Measurements from ENCODE around the gene ZDHHC19.
"Not testable (repeated sequence)": the region's sequence is repeated elsewhere in the genome, so short reads cannot be mapped to it uniquely, and the experiment has no call there.

Gene ZDHHC19

DNA sequence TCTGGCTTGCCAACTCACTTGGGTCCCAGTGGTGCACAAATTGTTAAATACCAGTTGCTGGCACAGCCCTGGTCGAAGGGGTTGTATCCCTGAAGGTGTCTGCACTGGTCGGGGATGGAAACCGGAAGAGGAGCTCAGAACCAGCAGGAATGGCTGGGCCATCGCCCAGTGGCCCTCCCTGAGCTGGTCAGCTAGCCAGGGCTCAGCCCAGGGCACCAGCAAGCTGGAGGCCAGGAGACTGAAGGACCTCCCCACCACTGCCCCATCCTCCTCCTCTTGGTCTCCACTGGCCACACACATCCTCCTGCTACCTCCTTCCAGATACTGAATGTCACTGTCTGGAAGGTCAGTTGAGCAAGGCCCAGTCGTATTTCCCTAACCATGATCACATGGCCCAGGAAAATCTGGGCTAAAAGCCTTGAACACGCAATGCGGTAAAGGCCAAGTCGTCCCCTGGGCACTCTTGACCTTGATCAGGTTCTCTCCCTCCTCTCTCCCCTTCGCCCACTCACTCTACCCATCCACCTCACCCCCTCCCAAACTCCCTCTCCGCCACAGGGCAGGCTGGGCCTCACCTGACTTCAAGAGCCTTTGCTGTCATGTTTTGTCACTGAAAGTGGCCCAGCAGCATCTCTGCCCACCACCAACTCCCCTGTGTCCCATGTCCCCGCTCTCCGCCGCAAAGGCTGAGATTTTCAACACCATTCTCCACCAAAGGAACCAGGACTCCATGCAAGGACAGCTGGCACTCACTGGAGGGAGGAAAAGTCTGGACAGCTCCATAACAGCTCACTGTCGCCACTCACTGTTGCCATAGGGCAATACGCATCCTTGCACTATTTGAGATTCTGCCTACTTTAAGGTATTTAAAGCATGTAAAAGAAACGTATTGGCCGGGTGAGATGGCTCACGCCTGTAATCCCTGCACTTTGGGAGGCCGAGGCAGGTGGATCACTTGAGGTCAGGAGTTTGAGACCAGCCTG, 12.1 kb downstream of the ZDHHC19 start:
- DNase-seq, result no peak

DNA sequence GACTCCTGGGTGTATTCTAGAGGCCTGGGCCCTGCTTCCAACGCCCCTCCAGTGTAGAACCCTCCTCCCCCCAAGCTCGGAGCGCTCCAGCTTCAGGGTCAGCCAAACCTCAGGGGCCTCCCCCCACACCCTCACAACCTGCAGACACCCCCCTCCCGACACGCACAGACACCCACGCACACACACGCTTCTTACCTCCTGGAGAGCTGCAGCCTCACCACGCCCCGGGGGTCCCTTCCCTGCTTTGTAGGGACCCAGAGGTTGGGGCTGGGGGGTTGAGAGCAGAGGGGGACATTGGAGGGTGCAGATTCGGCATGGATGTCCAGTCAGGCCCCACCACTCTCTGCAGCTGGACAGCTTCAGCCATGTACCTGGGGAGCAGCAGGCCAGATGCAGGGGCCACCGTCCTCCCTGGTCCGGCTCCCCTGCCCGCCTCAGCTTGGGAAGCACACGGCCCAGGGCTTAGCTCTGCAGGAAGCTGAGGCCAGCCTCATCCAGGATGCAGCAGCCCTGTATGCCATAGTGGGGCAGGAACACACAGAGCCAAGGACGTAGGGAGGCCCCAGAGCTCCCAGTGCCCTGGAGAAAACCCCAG, 13.0 kb downstream of the ZDHHC19 start:
- no peak for DNase-seq

DNA sequence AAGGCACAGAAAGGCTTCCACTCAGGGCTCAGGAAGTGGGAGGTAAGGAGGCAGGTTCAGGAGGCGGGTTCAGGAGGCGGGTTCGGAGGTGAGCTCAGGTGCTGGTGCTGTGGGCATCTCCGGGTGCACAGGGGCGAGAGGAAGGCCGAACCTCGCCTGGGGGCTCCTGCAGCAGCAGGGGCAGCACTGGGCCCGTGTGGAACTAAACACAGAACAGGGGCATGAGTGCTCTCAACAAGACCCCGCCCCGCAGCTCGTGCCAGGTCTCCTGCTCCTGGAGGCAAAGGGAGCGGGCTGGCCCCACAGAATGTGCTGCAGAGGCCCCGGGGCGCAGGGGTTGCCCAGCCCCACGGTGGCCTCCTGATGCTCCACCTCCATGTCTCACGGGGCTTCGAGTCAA, 13.7 kb downstream of the ZDHHC19 start:
- no peak for DNase-seq

- DNase-seq, result no peak
Observed at GRCh38 chr3:196195664-196196265, 15.4 kb downstream of the ZDHHC19 start.

DNA sequence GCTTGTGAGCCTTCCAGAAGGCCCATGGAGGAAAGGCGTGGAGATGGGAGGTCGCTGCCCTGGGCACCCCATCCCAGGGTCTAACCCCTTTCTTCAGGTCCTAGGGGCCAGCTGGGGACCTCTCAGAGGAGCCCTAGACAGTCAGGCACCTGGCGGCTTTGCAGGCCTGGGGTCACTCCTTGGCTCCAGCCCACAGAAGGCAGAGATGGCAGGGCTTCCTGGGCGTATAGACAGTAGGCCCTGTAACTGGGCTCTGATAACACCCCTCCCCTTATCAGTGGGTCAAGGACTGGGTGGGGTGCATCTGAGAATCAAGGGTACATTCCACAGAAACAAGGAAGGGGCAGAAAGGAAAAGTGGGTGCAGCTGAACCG, 16.7 kb downstream of the ZDHHC19 start:
- DNase-seq, result no peak

DNA sequence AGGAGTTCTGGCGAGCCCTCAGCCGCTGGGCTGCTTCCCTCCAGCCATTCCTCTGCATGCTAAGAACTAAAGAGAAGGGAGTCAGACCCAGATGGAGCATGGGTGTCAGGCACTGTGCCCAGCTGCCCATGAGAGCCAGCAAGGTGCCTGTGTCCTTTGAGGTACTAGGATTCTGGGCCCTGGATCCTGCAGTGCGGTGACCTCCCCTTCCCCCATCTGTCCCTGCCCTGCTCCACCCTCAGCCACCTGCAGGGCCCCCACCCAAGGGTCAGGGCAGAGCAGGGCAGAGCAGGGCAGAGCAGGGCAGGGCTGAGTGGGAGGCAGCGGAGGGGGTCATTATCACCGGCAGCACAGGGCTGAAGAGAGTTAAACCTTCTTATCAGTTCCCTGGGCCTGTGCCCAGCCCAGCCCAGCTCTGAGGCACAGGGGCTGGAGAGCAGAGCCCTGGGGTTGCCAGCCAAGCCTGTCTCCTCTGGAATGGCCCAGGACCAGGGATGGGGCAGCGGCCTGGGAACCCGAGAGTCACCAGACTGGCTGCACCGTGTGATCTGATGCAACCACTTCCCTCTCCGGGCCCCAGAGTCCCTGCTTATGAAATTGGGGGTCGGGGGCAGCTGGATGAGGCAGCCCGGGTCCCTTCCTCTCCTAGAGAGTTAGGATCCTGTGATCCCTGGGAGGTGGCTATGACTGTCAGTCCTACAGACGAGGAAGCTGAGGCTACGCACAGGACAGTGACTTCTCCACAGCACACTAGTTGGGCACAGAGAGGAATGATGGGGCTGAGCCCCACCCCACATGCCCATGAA, 17.3 kb downstream of the ZDHHC19 start:
- DNase-seq, result no peak

GRCh38 chr3:196193133-196193735, 18.0 kb downstream of the ZDHHC19 start:
- DNase-seq, result no peak

DNA sequence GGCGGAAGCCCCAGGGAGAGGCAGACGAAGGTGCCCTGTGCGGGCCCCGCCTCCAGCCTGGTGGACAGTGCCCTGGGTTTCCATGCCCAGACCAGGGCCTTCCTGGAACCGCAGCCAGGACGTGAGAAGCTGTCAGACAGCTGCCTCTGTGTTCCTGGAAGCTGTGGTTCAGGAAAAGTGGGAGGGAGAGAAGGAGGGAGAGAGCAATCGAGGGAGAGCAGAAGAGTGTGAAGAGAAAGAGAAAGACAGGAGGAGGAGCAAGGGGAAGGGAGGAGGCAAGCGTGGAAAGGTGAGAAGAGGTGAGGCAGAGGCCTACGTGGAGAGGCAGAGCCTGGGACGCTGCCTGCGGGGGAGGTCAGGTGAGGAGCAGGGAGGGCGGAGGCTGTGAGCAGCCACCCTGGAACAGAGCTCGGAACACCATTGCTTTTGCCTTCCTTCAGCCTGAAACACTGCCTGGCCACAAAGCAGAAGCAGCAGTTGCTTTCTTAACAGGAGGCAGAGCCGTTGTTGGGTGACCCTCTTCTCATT, 18.6 kb downstream of the ZDHHC19 start:
- DNase-seq, result no peak

DNA sequence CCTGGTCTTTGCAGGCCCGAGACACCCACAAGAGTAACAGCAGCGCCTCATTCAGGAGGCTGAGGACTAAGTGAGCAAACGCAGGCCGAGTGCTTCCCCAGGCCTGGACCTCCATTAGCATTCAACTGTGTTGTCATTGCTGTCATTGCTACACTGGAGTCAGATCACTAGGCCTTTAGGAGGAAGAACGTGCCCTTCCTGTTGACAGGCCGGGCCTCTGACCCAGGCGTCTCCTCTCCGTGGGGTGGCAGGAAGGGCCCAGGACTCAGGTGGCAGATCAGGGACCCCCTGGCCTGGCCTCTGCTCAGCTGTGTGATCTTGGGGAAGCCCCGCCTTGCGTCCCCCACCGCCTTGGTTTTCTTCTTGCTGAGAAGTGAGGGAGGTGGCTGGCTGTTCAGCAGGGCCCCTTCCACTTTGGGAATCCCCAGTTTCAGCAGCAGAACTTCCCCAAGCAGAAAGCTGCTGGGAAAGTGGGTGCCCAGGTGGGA, 19.1 kb downstream of the ZDHHC19 start:
- DNase-seq, result no peak

- no peak for DNase-seq
Observed at GRCh38 chr3:196189566-196190347, 21.4 kb downstream of the ZDHHC19 start.

- DNase-seq, result peak; percentile 55
Observed at GRCh38 chr3:196186651-196187573, 24.3 kb downstream of the ZDHHC19 start.

DNA sequence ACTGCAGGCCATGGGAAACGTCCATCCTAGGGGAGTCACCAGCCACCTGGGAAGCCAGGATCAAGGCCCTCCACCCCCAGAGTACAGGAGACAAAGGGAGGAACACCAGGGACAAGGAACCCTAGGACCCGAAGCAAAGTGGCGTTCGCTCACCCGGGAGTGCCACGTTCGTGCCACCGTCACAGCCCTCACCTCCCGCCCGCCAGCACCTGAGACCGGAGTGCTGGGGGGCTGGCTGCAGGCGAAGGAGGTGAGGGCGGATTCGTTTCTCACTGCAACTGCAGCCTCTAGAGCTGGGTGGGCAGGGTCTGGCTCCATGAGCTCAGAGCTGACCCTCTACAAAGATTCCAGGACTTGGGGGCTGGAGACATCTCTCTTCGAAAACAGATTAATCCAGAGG, 26.3 kb downstream of the ZDHHC19 start:
- DNase-seq, result no peak

DNA sequence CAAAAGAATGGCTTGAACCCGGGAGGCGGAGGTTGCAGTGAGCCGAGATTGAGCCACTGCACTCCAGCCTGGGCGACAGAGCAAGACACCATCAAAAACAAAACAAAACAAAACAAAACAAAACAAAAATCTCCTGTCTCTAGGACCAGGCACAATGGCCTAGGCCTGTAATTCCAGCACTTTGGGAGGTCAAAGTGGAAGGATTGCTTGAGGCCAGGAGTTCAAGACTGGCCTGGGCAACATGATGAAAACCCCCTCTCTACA, 27.1 kb downstream of the ZDHHC19 start:
- DNase-seq, result not testable (repeated sequence)

DNA sequence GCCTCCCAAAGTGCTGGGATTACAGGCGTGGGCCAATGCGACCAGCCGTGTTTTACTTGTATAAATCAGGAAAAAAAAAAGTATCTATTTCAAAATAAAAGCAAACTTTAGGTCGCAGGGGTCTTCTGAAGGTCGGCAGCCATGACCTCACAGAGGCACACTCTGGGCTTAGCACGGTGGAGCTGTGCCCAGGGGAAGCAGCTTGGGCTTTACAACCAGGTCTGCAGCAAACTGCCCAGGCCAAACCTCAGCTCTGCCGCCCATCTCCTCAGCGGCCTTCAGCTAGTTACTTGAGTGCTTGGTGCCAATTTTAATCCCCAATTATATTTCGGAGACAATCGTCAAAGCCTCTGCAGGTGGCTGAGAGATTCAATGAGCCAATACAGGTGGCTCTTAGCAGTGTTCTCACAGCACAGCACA, 30.1 kb downstream of the ZDHHC19 start:
- DNase-seq, result no peak

- DNase-seq, result no peak
Observed at GRCh38 chr3:196180346-196180745, 30.9 kb downstream of the ZDHHC19 start.

- peak; percentile 13 for DNase-seq
Observed at GRCh38 chr3:196179380-196180308, 31.6 kb downstream of the ZDHHC19 start.

- no peak for DNase-seq
Observed at GRCh38 chr3:196178993-196179379, 32.2 kb downstream of the ZDHHC19 start.

GRCh38 chr3:196177967-196178366, 33.2 kb downstream of the ZDHHC19 start:
- DNase-seq, result no peak

GRCh38 chr3:196177567-196177966, 33.6 kb downstream of the ZDHHC19 start:
- no peak for DNase-seq
